Measurements from ENCODE around the gene ELN.

The ELN gene

DNA sequence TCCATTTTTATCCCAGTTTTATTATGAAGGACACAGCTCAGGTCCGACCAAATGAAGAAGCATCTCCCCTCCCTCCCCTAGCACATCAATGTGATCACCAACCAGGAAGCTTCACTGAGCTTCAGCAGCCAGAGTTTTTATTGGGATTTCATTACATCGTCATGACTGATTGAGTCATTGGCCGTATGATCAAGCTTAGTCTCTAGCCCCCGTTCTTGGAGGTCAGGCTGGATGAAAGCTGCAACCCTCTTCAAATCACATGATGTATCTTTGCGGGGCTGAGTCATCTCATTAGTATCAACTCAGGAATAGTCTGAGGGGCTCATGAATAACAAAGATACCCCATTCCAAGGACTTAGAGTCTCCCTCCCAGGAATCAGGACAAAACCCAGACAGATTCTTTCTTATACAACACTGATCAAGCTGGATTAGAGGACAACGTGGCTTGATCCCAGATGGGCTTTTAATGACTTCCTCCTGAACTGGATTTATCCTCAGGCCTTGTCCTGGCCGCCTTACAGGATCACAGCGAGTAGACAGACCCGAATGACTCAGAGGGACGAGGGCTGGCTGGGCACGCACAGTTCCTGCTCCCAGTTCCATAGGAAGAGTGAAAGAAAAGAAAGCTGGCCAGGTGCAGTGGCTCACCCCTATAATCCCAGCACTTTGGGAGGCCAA is 70.1 kb downstream of the ELN start:
- DNase-seq, result no peak

DNA sequence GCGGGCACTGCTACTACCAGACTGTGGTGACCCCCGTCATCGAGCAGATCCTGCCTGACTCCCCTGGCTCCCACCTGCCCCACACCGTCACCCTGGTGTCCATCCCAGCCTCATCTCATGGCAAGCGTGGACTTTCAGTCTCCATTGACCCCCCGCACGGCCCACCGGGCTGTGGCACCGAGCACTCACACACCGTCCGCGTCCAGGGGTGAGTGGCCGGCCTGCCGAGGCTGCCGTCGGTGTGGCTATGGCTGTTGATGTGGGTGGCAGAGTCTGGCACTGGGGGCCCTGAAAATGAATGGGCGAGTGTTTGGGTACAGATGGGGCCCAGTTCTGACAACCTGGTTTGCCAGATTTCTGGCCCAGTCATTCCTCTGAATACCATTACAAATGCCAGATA is 71.1 kb downstream of the ELN start:
- DNase-seq, result no peak

DNA sequence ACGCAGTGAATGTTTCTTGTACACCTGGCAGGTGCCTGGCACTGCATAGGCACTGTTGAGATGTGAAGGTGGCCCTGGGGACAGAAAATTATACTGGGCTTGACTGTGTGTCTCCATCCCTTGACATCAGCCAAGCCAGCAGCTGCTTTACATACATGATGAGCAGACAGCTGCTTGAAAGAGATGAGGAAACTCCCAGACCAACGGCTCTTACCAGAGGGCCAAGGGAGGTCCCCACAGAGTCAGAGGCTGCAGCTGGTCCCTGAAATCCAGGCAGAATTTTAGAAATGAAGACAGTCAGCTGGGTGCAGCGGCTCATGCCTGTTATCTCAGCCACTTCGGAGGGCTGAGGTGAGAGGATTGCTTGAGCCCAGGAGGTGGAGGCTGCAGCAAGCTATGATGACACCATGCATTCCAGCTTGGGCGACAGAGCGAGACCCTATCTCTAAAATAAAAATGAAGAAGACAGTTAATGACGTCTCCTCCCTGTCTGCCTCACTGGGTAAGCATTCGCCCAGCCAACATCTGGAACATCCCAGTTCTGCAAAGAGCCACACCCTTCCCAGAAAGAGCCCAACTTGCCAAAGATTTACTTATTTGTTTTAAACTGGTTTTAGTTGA is 73.2 kb downstream of the ELN start:
- DNase-seq, result no peak

DNA sequence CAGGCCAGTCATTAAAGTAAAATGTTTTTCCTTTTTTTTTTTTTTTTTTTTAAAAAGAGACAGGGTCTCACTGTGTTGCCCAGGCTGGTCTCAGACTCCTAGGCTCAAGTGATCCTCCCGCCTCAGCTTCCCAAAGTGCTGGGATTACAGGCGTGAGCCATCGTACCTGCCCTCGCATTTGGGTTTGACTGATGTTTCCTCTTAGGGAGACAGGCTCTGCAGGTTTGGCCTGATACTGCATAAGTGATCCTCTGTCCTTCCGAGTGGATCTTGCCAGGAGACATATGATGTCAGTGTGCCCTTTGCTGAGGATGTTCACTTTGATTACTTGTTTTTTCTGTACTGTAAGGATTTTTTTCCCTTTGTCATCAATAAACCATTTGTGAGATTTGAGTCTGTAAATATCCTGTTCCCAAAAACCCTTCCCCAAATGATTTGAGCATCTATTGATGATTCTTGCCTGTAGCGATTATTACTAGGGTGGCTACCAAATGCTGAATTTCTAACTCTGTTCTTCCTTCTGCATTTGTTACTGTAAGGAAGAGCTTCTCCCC is 75.3 kb downstream of the ELN start:
- DNase-seq, result no peak

DNA sequence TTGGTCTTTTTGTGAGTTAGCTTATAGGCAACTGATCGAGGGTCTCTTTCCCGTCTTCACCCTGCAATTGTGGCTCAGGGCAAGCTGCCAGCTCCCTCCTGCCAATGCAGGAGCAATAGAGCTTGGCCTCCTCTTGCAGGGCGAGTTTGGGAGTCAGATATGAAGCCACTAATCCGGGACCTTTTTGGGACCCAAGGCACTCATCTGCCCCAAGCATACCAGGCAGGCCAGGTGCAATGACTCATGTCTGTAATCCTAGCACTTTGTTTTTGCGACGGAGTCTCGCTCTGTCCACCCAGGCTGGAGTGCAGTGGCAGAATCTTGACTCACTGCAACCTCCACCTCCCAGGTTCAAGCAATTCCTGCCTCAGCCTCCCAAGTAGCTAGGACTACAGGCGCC is 76.7 kb downstream of the ELN start:
- no peak for DNase-seq

DNA sequence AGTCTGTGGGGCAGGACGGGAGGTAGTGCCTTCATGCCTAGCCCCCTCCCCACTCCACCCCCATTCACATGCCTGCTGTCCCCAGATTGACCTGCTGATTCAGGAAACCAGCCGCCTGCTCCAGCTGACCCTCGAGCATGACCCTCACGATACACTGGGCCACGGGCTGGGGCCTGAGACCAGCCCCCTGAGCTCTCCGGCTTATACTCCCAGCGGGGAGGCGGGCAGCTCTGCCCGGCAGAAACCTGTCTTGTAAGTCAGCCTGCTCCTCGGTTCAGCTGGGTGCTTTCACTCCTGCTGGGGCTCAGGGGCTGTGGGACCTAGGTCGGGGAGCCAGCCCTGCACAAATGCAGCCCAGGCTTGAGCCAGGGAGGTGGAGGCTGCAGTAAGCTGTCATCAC is 78.0 kb downstream of the ELN start:
- no peak for DNase-seq

DNA sequence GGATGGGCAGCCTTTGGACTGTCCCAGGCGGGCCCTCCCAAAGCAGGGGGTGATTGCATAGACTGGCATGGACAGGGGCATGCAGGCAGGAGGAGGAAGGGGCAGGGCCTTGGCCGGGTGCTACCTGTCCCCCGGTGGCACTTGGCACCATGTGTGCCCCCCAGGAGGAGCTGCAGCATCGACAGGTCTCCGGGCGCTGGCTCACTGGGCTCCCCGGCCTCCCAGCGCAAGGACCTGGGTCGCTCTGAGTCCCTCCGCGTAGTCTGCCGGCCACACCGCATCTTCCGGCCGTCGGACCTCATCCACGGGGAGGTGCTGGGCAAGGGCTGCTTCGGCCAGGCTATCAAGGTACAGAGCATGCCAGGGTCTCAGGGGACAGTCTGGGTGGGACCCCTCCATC is 78.9 kb downstream of the ELN start:
- DNase-seq, result no peak

DNA sequence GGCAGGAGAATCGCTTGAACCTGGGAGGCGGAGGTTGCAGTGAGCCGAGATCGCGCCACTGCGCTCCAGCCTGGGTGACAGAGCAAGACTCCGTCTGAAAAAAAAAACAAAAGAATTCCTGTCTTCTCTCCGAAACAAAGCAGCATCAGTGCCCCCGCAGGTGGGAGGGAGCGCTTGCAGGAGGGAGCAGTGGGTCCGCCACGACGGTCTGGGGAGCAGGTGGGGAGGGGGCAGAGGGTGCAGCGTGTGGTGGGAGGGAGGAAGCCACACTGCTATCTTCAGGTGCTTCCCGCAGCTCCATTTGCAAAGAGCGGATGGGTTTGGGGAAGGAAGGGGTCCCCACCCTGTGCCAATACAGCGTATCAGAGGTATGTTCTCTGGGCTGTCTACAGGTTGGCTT is 87.4 kb downstream of the ELN start:
- no peak for DNase-seq

DNA sequence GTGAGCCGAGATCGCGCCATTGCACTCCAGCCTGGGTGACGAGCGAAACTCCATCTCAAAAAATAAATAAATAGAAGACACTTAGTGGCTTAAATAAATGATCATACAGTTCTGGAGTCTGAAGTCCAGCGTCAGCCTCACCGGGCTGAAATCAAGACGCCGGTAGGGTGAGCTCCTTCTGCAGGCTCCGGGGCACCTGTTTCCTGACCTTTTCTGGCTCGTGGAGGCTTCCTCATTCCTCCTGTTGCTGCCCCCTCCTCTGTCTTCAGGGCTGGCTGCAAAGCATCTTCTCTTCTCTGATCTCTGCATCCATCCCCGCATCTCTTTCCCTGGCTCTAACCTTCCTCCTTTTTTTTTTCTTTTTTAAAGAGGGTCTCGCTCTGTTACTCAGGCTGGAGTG is 88.4 kb downstream of the ELN start:
- no peak for DNase-seq

All from GDM1 (cell line).